ENCODE measurements around the gene ASIC3.

DNA sequence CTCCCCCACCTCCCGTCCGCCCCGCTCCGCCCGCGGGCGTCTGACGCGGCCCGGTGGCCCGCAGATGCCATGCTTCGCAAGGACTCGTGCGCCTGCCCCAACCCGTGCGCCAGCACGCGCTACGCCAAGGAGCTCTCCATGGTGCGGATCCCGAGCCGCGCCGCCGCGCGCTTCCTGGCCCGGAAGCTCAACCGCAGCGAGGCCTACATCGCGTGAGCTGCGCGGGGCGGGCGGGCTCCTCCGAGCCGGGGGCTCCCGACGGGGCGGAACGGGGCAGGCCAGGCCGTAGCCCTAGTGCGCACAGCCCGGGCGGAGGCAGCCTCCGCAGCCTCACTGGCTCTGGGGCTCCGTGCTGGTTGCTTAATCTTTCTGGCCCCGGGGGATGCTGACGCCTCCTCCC, 2.8 kb downstream of the ASIC3 start:
- TF ChIP-seq, protein P1, sequence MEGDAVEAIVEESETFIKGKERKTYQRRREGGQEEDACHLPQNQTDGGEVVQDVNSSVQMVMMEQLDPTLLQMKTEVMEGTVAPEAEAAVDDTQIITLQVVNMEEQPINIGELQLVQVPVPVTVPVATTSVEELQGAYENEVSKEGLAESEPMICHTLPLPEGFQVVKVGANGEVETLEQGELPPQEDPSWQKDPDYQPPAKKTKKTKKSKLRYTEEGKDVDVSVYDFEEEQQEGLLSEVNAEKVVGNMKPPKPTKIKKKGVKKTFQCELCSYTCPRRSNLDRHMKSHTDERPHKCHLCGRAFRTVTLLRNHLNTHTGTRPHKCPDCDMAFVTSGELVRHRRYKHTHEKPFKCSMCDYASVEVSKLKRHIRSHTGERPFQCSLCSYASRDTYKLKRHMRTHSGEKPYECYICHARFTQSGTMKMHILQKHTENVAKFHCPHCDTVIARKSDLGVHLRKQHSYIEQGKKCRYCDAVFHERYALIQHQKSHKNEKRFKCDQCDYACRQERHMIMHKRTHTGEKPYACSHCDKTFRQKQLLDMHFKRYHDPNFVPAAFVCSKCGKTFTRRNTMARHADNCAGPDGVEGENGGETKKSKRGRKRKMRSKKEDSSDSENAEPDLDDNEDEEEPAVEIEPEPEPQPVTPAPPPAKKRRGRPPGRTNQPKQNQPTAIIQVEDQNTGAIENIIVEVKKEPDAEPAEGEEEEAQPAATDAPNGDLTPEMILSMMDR (IDR thresholded peaks at IDR 0.05): no peak
- TF ChIP-seq, protein P2, sequence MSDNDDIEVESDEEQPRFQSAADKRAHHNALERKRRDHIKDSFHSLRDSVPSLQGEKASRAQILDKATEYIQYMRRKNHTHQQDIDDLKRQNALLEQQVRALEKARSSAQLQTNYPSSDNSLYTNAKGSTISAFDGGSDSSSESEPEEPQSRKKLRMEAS (IDR thresholded peaks at IDR 0.05): no peak
- TF ChIP-seq, protein P3, sequence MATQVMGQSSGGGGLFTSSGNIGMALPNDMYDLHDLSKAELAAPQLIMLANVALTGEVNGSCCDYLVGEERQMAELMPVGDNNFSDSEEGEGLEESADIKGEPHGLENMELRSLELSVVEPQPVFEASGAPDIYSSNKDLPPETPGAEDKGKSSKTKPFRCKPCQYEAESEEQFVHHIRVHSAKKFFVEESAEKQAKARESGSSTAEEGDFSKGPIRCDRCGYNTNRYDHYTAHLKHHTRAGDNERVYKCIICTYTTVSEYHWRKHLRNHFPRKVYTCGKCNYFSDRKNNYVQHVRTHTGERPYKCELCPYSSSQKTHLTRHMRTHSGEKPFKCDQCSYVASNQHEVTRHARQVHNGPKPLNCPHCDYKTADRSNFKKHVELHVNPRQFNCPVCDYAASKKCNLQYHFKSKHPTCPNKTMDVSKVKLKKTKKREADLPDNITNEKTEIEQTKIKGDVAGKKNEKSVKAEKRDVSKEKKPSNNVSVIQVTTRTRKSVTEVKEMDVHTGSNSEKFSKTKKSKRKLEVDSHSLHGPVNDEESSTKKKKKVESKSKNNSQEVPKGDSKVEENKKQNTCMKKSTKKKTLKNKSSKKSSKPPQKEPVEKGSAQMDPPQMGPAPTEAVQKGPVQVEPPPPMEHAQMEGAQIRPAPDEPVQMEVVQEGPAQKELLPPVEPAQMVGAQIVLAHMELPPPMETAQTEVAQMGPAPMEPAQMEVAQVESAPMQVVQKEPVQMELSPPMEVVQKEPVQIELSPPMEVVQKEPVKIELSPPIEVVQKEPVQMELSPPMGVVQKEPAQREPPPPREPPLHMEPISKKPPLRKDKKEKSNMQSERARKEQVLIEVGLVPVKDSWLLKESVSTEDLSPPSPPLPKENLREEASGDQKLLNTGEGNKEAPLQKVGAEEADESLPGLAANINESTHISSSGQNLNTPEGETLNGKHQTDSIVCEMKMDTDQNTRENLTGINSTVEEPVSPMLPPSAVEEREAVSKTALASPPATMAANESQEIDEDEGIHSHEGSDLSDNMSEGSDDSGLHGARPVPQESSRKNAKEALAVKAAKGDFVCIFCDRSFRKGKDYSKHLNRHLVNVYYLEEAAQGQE (IDR thresholded peaks at IDR 0.05): no peak

All from A549 (cell line).